HG02970 (cell line): Measurements from ENCODE around the gene NBPF6.
"Not testable (repeated sequence)": the region's sequence is repeated elsewhere in the genome, so short reads cannot be mapped to it uniquely, and the experiment has no call there.

Source experiments
- ATAC-seq: cut with Tn5 transposase; IDR thresholded peaks from one replicate; pipeline ENCODE4 v1.9.1; 2021; ENCODE audit warnings: mild to moderate bottlenecking, moderate library complexity, moderate number of reproducible peaks; ENCODE audit not compliant: unreplicated experiment, low FRiP score

Gene NBPF6

GRCh38 chr1:108450043-108450442, at the start of gene NBPF6:
Gene NBPF6 (plus strand): TSS chr1:108450343. CDS start chr1:108450602, 259 bp downstream.
- not testable (repeated sequence) for ATAC-seq

DNA sequence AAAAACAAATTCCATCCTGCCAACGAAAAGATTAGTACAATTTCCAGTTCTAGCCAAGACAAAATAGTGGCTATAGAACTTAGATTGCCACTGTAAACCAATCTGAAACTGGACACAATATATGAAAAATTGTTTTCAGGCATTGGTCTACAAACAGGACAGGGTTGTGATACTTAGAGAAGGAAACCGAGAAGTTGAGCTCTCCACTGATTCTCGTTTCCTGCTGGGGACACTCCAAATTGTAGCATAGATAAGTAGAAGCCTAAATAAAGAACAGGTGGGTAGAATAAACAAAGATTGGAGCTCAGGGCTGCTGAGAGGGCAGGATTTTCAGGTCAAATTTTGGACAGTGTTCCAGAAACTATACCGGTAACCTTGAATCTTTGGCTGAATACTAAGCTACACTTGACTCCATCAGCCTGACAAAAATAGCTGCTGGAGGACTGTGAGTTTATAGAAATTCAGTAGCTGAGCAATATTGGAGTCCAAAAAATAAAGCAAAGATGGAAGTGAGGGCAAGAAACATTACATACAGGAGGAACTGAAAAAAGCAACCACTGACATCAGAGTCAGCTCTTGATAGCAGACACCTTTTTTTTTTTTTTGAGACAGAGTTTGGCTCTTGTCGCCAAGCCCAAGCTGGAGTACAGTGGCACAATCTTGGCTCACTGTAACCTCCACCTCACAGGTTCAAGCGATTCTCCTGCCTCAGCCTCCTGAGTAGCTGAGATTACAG, 38.9 kb upstream of the NBPF6 start:
- ATAC-seq = not testable (repeated sequence)

GRCh38 chr1:108420129-108420528, 30.0 kb upstream of the NBPF6 start:
- not testable (repeated sequence) for ATAC-seq

DNA sequence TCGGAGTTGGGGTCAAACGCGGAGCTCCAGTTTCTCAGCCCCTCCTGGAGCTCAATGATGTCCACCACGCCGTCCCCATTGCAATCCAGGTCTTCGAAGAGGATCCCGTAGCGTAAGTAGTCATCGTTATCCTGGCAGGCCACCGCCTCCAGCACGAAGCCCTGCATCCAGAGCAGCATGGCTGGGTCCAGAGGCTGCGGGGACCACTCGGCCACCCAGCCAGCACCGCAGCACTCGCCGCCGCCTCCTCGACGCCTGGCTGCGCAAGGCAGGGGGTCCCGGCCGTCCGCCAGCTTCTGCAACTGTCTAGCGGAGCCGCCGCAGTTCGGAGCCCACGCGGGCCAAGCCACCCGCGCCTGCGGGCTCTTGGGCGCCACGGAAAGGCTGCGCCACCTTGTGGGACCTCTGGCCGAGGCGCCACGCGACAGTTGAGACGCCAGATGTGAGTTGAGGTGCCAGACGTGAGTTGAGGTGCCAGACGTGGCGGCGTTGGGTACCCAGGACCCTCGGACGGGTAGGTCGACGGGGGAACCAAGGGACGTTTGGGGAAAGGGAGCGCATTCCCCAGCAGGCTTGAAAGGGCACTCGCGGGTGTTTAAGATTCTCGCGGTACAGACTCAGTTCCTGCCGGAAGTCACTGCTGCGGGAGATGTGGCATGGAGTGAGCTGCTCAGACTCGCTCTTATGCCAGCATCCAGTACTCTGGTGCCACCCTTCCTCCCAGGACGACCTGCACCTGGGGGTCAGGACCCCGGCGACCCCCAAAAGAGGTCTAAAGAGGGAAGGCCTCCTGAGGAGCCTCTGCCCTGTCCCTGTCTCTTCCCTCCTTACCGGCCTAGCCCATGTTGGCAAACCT, 28.9 kb upstream of the NBPF6 start:
- not testable (repeated sequence) for ATAC-seq

DNA sequence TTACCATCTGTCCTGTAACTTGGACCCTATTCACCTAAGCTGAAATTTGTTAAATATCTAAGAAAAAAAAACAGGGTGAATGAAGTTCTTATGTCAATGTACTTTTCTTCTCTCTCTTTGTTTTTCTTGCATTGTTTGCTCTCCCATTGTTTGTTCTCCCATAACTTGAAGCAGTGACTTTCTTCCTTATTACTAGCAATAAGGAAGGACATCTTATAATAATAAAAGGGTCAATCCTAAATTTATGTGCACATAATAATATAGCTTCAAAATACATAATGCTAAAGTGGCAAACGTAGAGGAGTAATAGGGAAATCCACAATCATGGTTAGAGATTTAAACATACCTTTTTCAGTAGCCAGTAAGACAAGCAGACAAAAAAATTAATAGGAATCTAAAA, 23.3 kb upstream of the NBPF6 start:
- ATAC-seq = not testable (repeated sequence)

GRCh38 chr1:108432002-108432401, 18.1 kb upstream of the NBPF6 start:
- ATAC-seq = not testable (repeated sequence)

- not testable (repeated sequence) for ATAC-seq
Observed at GRCh38 chr1:108433404-108433803, 16.7 kb upstream of the NBPF6 start.

GRCh38 chr1:108438536-108438935, 11.6 kb upstream of the NBPF6 start:
- ATAC-seq = not testable (repeated sequence)

DNA sequence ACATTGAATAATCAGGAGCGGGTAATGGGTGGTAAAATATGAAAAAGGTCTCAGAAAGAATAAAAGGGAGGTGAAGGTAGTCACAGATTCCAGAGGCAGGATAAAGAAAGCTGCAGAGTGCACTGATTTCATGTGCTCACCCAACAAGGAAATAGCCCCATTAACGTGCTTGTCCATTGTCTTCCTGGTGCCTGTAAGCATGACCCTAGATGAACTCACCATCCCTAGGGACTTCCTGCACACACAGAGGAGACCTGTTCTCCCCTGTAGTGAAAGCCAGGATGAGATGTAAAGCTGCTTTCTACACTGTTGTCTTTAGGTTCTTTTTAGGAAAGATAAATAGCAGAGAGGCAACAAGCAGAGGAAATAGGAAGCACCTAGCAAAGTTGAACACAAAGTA, 4.4 kb downstream of the NBPF6 start:
- ATAC-seq = not testable (repeated sequence)

DNA sequence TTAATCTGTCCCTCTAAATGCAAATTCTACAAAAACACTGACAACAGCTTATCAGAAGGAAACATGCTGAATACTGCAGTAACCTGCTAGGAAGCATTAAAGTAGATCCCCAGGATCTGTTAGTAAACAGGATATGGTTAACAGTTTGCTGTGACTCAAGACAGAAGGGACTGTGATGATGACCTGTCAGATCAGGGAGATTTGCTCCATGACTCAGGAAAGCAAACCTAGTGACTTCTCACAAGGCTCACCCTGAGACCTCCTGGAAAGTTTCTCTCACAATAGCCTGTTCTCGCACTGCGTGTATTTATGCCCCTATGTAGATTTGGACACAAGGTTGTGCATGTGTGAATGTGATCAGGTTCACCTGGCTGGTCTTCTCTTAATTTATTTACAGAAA, 8.5 kb downstream of the NBPF6 start:
- not testable (repeated sequence) for ATAC-seq

- ATAC-seq = not testable (repeated sequence)
Observed at GRCh38 chr1:108461758-108462157, 11.6 kb downstream of the NBPF6 start.

- not testable (repeated sequence) for ATAC-seq
Observed at GRCh38 chr1:108463962-108464361, 13.8 kb downstream of the NBPF6 start.

DNA sequence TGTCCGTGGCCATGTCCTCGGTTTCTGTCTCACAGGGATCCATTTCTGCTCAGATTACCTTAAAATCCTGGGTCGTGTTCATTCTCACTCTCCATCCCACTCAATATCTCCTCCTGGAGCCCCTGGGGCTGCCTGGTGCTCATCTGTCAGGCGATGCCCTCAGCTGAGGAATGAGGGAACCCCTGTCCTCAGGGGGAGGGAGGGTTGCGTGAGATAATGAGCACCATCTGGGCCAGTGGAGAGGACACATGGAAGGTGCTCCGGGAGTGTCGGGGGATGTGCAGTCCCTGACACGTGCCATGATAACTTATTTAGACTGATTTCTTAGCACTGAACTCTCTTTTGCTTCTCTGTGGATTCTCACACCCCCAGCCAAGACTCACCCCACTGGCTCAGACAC, 16.0 kb downstream of the NBPF6 start:
- ATAC-seq = not testable (repeated sequence)

GRCh38 chr1:108467155-108467554, 17.0 kb downstream of the NBPF6 start:
- not testable (repeated sequence) for ATAC-seq

DNA sequence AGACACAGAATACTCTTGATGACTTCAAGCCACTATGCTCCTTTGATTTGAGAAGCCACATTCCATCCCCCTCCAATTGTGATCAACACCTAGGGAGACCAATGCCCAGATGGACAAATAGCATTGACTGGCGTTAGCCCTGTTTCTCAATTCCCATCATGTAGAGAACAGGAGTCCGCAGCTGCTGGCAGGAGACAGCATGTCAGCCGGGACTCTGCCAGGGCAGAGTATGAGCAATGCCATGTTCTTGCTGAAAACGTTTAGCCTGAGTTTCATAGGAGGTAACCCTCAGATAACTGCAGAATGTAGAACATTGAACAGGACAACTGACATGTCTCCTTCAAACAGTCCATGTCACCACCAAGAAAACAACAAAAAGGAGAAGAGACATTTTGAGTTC, 20.6 kb downstream of the NBPF6 start:
- not testable (repeated sequence) for ATAC-seq

DNA sequence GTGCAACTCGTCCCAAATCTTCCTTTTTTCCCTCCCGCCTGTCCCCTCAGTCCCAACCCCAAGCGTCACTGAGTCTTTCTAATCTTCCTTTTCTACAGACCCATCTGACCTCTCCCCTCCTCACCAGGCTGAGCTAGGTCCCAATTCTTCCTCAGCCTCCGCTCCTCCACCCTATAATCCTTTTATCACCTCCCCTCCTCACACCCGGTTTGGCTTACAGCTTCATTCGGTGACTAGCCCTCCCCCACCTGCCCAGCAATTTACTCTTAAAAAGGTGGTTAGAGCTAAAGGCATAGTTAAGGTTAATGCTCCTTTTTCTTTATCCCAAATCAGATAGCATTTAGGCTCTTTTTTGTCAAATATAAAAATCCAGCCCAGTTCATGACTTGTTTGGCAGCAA, 24.4 kb downstream of the NBPF6 start:
- not testable (repeated sequence) for ATAC-seq

- ATAC-seq = no peak
Observed at GRCh38 chr1:108478429-108479015, 28.4 kb downstream of the NBPF6 start.

GRCh38 chr1:108482708-108483107, 32.6 kb downstream of the NBPF6 start:
- ATAC-seq = no peak

DNA sequence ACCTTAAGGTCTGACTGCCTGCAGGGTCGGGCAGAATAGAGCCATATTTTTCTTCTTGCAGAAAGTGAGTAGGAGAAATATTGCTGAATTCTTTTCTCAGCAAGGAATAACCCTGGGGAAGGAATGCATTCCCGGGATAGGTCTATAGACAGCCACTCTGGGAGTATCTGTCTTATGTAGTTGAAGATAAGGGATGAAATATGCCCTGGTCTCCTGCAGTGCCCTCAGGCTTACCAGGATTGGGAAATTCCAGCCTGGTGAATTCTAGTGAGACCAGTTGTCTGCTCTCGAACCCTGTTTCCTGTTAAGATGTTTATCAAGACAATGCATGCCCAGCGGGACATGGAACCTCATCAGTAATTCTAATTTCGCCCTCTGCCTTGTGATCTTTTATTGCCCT, 35.8 kb downstream of the NBPF6 start:
- ATAC-seq = not testable (repeated sequence)

DNA sequence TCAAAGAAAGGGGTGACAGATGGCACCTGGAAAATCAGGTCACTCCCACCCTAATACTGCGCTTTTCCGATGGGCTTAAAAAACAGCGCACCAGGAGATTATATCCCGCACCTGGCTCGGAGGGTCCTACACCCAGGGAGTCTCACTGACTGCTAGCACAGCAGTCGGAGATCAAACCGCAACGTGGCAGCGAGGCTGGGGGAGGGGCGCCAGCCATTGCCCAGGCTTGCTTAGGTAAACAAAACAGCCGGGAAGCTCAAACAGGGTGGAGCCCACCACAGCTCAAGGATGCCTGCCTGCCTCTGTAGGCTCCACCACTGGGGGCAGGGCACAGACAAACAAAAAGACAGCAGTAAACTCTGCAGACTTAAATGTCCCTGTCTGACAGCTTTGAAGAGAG, 36.6 kb downstream of the NBPF6 start:
- ATAC-seq = not testable (repeated sequence)

DNA sequence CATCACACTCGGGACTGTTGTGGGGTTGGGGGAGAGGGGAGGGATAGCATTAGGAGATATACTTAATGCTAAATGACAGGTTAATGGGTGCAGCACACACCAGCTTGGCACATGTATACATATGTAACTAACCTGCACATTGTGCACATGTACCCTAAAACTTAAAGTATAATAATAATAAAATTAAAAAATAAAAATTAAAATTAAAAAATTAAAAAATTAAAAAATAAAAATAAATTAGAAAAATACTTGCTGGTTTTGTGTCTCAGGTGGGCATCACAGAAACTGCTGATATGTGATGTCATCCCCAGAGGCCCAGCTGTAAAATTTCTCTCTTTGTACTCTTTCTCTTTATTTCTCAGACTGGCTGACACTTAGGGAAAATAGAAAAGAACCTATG, 44.9 kb downstream of the NBPF6 start:
- not testable (repeated sequence) for ATAC-seq
